Memory B cell (primary cell): ENCODE measurements around the gene BRD7.

ENCODE experiments used
- ATAC-seq: fragments of 150-1000 bp; cut with Tn5 transposase; 2 replicates; pipeline ENCODE4 v1.10.0; 2021; ENCODE audit warnings: low read depth, mild to moderate bottlenecking, moderate library complexity
- DNase-seq, 2 donors: peaks; one replicate each; pipeline ENCODE4 v3.0.0; 2022; ENCODE audit warnings: low spot score in 2 of 2
- H3K27ac Mint-ChIP-seq: one replicate; pipeline ENCODE4 v1.8.0; 2022; ENCODE audit warnings: mild to moderate bottlenecking, moderate library complexity, mixed read lengths
- H3K27me3 Mint-ChIP-seq: one replicate; pipeline ENCODE4 v1.8.0; 2022; ENCODE audit warnings: mixed read lengths
- H3K36me3 Mint-ChIP-seq: one replicate; pipeline ENCODE4 v1.8.0; 2022; ENCODE audit warnings: mild to moderate bottlenecking, mixed read lengths
- H3K4me1 Mint-ChIP-seq: one replicate; pipeline ENCODE4 v1.8.0; 2022; ENCODE audit warnings: mixed read lengths
- H3K4me3 Mint-ChIP-seq: one replicate; pipeline ENCODE4 v1.8.0; 2022; ENCODE audit warnings: mild to moderate bottlenecking, moderate library complexity, mixed read lengths
- H3K9me3 Mint-ChIP-seq: one replicate; pipeline ENCODE4 v1.8.0; 2022; ENCODE audit warnings: mixed read lengths

The BRD7 gene

DNA sequence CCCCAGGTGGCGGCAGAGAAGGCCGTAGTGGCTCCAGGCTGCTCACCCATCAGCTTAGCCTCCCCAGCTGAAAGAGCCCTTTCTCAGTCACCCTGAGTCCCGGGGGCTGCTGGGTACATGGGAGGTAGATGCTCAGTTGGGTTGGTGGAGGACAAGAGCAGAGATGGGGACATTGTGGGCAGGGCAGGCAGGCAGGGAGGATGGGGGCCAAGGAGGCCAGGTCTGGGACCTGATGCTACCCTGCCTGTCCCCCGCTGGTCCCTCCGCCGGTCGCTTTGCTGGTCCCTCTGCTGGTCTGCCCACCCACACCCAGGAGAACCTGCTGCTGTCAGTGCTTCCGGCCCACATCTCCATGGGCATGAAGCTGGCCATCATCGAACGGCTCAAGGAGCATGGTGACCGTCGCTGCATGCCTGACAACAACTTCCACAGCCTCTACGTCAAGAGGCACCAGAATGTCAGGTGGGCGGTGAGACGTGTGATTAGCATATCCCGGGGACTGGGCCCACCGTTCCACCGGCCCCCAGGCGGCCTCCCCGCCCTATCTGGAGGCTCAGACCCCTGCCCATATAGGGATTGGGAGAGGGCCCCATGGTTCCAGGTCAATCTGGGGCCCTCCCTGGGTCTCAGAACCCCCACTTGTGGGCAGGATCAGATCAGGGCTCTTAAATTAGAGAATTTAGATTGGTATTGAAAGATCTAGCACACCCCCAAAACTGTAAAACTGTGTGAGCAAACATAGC lies 75.6 kb downstream of the BRD7 start:
- DNase-seq (no peak), ATAC-seq (no peak)
- Mint-ChIP-seq H3K4me1 (peaks cover 12% of the 10 kb centered on the region), H3K27me3 (no peaks in the 10 kb centered on the region), H3K9me3 (no peaks in the 10 kb centered on the region), H3K27ac (no peak overlapping the region), H3K36me3 (peaks cover 20% of the 10 kb centered on the region), H3K4me3 (no peak overlapping the region)

DNA sequence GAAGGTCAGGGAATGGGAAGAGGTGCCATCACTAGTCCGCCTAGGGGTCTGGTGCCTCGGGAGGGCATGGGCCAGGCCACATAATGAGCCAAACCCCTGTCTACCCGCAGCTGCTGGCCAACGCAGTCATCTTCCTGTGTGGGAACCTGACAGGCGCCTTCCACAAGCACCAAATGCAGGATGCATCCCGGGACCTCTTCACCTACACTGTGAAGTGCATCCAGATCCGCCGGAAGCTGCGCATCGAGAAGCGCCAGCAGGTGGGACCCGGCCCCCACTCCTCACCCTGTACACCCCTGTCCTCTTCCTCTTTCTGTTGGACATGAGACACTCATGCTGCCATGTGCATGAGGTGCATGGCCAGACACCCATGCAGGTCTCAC lies 76.2 kb downstream of the BRD7 start:
- no peaks in the 10 kb centered on the region for H3K27me3 Mint-ChIP-seq
- no peak overlapping the region for H3K27ac Mint-ChIP-seq
- ATAC-seq (no peak), DNase-seq (no peak)
- H3K9me3 Mint-ChIP-seq, result no peaks in the 10 kb centered on the region
- peaks cover 20% of the 10 kb centered on the region for H3K36me3 Mint-ChIP-seq
- no peak overlapping the region for H3K4me3 Mint-ChIP-seq
- H3K4me1 Mint-ChIP-seq, result peaks cover 13% of the 10 kb centered on the region

DNA sequence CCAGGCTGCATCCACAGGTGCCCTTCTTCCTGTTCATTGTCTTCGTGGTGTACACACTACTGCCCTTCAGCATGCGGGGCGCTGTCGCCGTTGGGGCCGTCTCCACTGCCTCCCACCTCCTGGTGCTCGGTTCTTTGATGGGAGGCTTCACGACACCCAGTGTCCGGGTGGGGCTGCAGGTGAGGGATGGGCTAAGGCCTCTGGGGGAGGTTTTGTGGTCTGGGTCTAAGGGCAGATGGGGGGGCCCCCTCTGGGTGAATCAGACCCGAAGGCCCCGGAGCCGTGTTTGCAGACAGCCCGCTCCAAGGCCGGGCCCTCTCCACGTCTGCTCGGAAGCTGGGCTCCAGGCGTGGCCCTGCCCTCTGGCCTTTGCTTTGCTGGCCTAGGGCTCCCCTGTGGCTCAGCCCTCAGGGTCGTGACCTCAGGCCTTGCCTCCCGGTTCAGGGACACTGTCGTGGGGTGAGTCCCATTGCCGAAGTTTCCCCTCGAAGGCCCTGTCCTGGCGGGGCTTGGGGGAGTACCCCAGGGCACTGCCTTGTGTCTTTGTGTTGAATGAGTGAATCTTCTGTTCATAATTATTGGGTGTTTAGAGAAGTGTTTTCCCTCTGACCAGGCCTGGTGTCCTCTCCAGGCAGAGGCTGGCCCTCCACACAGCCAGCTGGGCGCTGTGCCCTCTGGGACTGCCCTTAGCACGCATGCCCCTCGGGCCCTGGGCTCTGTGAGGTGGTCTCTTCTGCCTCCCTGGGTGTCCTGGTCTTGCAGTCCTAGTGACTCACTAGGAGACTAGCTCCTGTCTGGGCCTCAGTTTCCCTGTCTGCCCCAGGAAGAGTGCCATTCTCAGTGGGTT lies 76.8 kb downstream of the BRD7 start:
- no peaks in the 10 kb centered on the region for H3K27me3 Mint-ChIP-seq
- H3K36me3 Mint-ChIP-seq, result peaks cover 20% of the 10 kb centered on the region
- no peaks in the 10 kb centered on the region for H3K9me3 Mint-ChIP-seq
- no peak overlapping the region for H3K27ac Mint-ChIP-seq
- H3K4me3 Mint-ChIP-seq, result no peak overlapping the region
- H3K4me1 Mint-ChIP-seq, result peaks cover 13% of the 10 kb centered on the region
- no peak for ATAC-seq
- no peak for DNase-seq

DNA sequence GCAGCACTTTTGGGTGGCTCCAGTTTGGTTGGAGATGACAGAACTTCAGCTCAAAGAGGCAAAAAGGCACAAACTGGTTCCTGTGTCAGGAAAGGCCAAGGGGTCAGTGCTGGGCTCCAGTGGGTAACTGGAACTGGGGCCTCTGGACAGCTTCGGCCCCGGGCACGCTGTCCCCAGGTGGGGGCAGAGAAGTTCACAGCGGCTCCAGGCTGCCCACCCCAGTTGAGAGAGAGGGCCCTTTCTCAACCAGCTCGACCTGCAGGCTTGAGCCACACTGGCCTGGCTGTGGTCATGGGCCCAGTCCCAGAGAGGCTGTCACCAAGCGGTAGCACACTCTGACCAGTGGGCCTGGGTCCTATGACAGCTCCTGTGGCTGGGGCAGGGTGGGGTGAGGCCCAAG lies 77.9 kb downstream of the BRD7 start:
- Mint-ChIP-seq H3K36me3 (peaks cover 26% of the 10 kb centered on the region), H3K9me3 (no peaks in the 10 kb centered on the region), H3K4me1 (peaks cover 15% of the 10 kb centered on the region), H3K4me3 (no peak overlapping the region), H3K27me3 (no peaks in the 10 kb centered on the region), H3K27ac (no peak overlapping the region)
- no peak for ATAC-seq
- DNase-seq, result no peak

DNA sequence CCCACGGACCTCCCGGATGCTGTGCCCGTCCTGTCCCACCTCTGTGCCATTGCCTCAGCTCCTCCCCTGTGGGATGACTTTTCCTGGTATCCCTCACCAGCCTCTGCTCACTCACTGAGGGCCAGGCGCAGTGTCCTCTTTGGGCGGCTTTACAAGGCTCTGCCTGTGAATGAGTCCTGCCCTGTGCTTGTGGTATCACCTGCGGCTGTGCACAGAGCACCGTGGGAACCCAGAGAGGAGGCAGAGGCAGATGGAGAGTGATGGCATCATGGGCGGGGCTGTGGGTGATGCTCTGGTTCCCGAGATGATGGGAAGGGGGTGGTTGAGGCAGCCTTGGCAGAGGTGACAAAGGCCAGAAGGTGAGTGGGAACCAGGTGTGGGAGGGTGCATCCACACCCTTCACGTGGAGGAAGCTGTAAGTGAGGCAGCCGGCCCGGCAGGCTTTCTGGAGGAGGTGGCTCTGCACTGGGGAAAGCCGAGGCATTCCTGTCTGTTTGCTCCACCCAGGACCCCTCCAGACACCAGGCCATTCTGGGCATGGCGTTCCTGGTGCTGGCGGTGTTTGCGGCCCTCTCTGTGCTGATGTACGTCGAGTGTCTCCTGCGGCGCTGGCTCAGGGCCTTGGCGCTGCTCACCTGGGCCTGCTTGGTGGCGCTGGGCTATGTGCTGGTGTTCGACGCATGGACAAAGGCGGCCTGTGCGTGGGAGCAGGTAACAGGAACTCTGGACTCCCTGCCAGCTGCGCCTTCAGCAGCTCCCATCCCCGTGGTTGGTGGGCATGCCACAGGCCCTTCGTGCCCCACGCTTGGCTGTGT lies 78.6 kb downstream of the BRD7 start:
- H3K4me1 Mint-ChIP-seq, result peaks cover 17% of the 10 kb centered on the region
- peaks cover 24% of the 10 kb centered on the region for H3K36me3 Mint-ChIP-seq
- no peak overlapping the region for H3K4me3 Mint-ChIP-seq
- no peaks in the 10 kb centered on the region for H3K27me3 Mint-ChIP-seq
- H3K9me3 Mint-ChIP-seq, result no peaks in the 10 kb centered on the region
- ATAC-seq, result no peak
- no peak for DNase-seq
- H3K27ac Mint-ChIP-seq, result no peak overlapping the region

DNA sequence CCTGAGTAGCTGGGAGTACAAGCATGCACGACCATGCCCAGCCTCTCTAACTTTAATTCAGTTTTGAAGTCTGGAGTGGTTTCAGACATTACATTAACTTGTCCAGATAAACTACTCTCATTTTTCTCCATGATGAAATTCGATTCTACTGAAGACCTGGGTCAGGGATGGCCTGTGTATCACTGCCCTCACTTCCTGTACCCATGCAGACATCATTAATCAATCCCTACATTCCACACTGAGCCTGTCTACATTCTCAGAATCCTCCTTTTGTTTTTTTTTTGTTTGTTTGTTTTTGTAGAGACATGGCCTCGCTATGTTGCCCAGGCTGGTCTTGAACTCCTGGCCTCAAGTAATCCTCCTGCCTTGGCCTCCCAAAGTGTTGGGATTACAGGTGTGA lies 79.9 kb downstream of the BRD7 start:
- H3K9me3 Mint-ChIP-seq, result no peaks in the 10 kb centered on the region
- no peak overlapping the region for H3K4me3 Mint-ChIP-seq
- no peaks in the 10 kb centered on the region for H3K27me3 Mint-ChIP-seq
- H3K27ac Mint-ChIP-seq, result no peak overlapping the region
- no peak for ATAC-seq
- peaks cover 21% of the 10 kb centered on the region for H3K36me3 Mint-ChIP-seq
- DNase-seq, result no peak
- H3K4me1 Mint-ChIP-seq, result peaks cover 26% of the 10 kb centered on the region

DNA sequence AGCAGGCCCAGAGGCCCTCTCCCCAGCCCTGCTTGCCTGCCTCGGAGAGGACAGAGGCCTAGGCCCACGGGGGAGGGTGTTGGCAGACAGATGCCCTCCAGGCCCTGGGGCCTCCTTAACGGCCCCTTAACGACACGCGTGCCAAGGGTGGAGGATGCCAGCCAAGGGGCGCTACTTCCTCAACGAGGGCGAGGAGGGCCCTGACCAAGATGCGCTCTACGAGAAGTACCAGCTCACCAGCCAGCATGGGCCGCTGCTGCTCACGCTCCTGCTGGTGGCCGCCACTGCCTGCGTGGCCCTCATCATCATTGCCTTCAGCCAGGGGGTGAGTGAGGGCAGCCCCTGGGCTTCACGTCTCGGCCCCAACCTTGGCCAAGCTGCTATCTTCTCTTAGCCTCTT lies 80.8 kb downstream of the BRD7 start:
- peaks cover 34% of the 10 kb centered on the region for H3K4me1 Mint-ChIP-seq
- H3K9me3 Mint-ChIP-seq, result no peaks in the 10 kb centered on the region
- peaks cover 21% of the 10 kb centered on the region for H3K36me3 Mint-ChIP-seq
- ATAC-seq (no peak), DNase-seq (no peak)
- no peaks in the 10 kb centered on the region for H3K27me3 Mint-ChIP-seq
- no peak overlapping the region for H3K4me3 Mint-ChIP-seq
- H3K27ac Mint-ChIP-seq, result no peak overlapping the region

DNA sequence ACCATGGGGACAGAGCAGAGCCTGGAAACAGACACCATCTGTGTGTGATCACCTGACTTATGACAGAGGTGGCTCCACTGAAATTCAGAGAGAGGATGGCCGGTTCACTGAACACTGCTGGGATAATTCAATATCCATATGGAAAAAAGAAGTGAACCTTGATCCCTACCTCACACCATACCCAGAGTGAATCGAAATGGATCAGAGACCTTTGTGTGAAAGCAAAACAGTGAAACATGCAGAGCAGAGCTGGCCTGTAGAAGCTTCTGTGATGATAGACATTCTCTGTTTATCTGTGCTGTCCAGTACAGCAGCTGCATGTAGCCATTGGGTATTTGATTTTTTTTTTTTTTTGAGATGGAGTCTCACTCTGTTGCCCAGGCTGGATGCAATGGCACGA lies 82.1 kb downstream of the BRD7 start:
- peaks cover 21% of the 10 kb centered on the region for H3K36me3 Mint-ChIP-seq
- H3K4me3 Mint-ChIP-seq, result no peak overlapping the region
- DNase-seq (no peak), ATAC-seq (no peak)
- H3K4me1 Mint-ChIP-seq, result peaks cover 41% of the 10 kb centered on the region
- H3K9me3 Mint-ChIP-seq, result no peaks in the 10 kb centered on the region
- H3K27ac Mint-ChIP-seq, result no peak overlapping the region
- no peaks in the 10 kb centered on the region for H3K27me3 Mint-ChIP-seq

DNA sequence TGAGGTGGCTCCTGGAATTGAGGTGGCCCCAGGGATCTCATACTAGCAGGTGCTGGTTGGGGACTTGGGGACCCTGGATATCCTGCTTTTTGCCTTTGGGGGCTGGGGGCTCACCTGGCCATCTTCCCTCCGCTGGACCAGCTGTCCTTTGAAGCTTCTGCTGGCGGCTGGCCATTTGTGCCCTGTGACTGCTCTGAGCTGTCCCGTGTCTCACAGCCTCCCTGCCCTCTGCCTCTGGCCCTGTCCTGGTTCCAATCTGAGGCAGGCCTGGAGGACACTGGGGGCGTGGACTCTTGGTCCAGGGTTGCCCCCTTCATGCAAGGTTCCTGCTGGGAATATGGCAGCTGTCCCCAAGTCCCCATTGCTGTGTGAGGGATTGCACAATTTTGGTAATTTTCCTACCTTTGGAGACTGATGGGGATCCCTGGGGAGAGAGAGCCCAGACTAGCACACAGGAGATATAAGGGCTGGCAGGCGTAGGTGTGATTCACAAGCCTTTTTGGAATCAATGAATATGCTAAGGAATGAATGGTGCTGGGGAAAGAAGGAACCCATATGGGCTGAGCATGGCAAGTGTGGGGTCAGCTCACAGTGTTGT lies 83.3 kb downstream of the BRD7 start:
- ATAC-seq (no peak), DNase-seq (no peak)
- peak overlapping the region; percentile 5 for H3K4me3 Mint-ChIP-seq
- H3K27me3 Mint-ChIP-seq, result no peaks in the 10 kb centered on the region
- peak overlapping the region; percentile 31 for H3K27ac Mint-ChIP-seq
- H3K4me1 Mint-ChIP-seq, result peaks cover 47% of the 10 kb centered on the region
- no peaks in the 10 kb centered on the region for H3K9me3 Mint-ChIP-seq
- peaks cover 21% of the 10 kb centered on the region for H3K36me3 Mint-ChIP-seq

DNA sequence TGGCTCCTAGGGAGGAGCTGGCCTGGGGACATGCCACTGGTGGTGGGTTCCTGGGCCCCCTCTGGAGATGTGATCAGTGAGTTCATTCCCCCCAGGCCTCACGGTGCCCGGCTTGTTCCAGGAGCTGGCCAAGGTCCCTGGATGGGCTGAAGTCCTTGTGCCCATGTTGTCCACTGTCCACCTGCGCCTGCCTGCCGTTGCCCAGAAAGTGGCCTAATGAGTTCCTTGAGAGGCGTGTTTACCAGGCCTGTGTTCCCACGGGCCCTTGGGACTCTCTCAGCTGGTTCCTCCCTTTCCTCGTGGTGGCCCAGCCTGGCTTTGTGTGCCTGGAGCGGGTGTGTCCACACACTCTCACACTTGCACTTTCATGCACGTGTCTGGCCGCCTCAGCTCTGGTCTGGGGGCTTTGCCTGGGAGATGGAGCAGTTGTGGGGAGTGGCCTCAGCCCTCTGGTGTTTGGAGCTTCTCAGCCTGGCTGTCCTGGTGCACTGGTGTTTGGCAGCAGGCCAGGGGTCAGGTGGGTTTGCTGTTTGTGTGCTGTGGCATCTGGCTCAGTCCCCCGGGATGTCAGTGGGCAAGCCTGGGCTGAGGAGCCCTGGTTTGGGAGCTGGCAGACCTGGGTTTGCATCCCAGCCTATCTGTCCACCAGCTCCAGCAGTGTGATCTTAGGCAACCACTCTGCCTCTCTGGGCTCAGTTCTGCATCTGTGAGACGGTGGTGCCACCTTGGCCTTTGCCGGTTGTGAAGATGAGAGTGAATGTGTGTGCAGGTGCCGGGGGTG lies 84.5 kb downstream of the BRD7 start:
- Mint-ChIP-seq H3K36me3 (peaks cover 18% of the 10 kb centered on the region), H3K4me3 (peak overlapping the region; percentile 64), H3K27ac (peak overlapping the region; percentile 21), H3K4me1 (peaks cover 56% of the 10 kb centered on the region), H3K9me3 (no peaks in the 10 kb centered on the region), H3K27me3 (no peaks in the 10 kb centered on the region)
- ATAC-seq, result no peak
- no peak for DNase-seq

DNA sequence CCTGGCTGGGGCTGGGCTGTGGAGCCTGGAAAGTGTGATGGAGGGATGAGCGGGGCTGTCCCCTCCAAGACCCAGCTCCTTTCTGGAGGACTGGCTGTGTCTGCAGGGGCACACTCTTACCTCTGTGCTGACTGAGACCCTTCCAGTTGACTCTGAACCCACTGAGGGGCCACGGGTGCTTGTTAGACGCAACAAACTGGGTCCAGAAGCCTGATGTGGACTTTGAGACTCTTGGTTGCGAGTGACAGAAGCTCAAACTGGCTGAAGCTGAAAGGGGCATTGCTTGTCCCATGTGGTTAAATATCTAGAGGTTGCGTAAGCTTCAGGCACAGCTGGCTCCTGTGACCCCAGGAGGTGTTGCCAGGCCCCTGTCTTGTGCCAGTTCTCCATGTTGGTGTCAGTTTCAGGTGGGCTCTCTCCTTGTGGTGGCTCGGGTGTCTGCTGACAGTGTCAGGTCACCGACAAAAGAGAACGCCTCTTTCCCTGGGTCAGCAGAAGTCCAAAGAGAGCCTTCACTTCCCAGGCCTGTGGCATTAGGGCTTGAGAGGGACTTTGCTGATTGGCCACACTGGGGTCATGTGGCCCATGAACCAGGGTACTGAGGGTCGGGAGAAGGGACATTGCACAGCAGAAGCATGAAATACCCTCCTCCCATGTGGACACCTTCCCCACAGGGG lies 85.7 kb downstream of the BRD7 start:
- peak overlapping the region; percentile 21 for H3K27ac Mint-ChIP-seq
- peaks cover 65% of the 10 kb centered on the region for H3K4me1 Mint-ChIP-seq
- DNase-seq, result no peak
- ATAC-seq, result no peak
- peaks cover 3% of the 10 kb centered on the region for H3K9me3 Mint-ChIP-seq
- no peaks in the 10 kb centered on the region for H3K27me3 Mint-ChIP-seq
- H3K4me3 Mint-ChIP-seq, result peak overlapping the region; percentile 64
- peaks cover 17% of the 10 kb centered on the region for H3K36me3 Mint-ChIP-seq

DNA sequence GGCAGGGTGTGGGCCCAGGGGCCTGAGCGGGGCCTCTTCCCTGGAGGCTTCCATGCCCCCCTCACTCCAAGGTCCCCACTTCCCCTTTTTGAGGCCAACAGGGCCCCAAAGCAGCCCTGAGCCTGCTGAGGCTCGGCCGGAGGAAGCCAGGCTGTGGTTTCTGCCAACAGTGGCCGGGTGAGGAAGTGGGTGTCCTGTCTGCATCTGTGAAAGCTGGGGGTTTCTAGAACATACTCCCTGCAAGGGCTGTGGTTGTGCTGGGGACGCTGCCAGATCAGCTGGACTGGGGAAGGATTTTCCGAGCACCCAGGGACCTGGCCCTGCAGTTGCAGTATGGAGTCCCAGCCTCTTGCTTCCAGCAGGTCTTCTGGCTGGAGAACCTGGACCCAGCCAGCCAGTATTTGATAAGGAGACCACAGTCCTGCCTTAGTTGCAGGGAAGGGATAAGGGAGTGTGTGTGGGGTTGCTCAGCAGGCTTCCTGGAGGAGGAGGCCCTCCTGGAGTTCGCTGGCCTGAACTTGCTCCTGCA lies 86.7 kb downstream of the BRD7 start:
- Mint-ChIP-seq H3K27ac (peak overlapping the region; percentile 78), H3K4me1 (peaks cover 70% of the 10 kb centered on the region), H3K4me3 (peak overlapping the region; percentile 78), H3K27me3 (no peaks in the 10 kb centered on the region), H3K9me3 (peaks cover 3% of the 10 kb centered on the region), H3K36me3 (peaks cover 15% of the 10 kb centered on the region)
- DNase-seq (peak; percentile 75 to 88), ATAC-seq (peak; percentile 97)
